Activated CD8-positive, alpha-beta memory T cell treated with anti-CD3 and anti-CD28 coated beads for 48 hours (primary cell): ENCODE results near the gene KRT12.
A peak's percentile ranks its signal among the peaks of the same experiment; 100 is the strongest.

ENCODE experiments used
- DNase-seq, 3 experiments: peaks; one replicate each; pipeline ENCODE4 v3.0.0-alpha.2; 2020; ENCODE audit warnings: low read depth in 2 of 3, low spot score in 2 of 3

The KRT12 gene

DNA sequence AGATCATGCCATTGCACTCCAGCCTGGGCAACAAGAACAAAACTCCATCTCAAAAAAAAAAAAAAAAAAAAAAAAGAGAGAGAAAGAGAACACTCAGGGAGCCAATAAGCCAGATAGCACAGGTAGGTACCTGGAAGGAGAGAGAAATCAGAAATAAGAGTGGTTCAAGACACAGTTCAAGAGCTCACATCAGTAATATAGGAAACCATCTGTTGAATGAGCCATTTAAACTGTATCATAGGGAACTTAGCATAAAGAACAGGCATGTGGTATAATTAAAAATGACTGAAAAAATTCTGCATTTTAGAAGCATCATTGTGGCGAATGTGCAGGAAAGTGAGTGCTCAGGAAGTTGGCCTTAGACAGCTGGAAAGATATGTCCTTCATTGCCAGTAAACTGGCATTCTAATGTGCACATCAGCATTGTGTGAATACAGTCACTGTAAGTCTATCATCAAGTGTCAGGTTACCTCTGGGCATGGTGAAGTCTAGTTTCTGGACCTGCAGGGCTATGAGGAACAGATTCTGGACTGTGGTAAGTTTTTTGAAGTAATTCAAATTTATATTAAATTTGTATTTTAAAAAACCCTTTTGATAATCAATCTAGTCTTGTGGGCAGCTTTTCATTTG is 20.4 kb downstream of the KRT12 start:
- DNase-seq: no peak

DNA sequence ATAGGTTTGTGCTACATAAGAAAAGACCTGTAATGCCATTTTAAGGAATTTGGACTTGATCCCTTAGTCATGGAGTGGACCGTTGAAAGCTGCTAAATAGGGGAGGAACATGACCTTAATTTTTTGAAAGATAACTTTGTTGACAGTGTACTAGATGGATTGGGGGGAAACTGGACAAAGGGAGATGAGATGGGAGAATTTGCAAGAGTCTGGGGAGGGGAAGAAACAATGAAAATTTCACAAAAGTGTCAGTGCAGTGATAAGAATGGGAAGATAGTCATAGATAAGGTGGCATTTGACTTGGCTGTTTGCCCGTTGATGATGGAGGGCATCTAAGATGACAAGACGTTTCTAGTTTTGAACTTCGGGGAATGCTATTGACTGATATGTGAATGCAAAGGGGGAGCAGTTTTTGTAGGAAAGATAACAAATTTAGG is 22.3 kb downstream of the KRT12 start:
- DNase-seq: no peak

DNA sequence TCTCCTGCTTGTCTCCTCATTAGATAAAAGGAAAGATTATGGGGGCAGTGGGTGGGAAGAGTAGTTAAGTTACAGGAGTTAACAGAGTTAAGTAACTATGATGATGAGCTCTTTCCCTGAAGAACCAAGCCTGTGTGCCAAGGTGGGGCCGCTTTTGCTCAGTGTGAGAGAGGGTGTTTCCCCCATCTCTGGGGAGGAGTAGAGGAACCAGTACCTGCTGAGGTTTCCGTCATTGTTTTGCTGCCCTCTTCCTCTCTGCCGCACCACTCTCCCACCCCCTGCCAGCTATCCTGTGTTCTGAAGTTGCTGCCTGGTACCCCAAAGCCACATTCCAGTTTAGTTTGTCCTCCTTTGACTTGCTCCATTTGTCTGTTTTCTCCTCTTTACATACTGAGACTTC is 23.8 kb downstream of the KRT12 start:
- no peak for DNase-seq

DNA sequence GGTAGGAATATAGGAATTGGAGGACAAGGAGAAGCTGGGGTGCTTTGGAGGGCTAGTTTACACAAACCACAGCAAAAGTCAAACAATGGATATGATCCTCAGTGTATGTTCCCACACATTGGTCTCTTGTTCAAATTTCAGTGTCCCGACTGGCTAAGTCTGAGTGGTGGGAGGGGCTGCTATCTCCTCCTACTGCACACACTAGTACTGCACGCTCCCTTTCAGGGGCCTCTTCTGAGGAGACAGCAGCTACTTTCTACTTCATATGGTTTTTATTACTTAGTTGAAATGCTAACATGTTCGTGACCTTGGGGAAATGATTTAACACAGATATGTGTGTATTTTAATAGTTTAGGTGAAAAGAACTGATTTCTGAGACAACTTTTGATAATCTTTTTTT is 25.8 kb downstream of the KRT12 start:
- DNase-seq: no peak

DNA sequence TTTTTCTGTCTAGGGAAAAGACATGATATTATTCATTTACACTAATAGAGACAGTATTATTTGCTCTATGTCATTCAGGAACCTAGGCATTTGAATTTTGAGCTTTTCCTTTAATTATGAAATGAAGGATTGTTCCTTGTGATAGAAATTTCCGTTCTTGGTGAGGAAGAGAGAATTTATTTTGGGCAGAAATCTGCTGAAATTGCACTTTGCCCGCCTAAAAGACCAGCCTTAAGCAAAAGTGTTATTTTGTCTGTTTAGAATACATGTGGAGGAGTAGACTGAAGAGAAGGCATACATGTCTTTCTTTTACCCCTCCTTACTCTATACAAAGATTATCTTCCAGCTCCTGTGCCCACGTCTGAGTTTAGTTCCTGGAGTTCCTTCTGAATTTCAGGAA is 27.8 kb downstream of the KRT12 start:
- no peak for DNase-seq

DNA sequence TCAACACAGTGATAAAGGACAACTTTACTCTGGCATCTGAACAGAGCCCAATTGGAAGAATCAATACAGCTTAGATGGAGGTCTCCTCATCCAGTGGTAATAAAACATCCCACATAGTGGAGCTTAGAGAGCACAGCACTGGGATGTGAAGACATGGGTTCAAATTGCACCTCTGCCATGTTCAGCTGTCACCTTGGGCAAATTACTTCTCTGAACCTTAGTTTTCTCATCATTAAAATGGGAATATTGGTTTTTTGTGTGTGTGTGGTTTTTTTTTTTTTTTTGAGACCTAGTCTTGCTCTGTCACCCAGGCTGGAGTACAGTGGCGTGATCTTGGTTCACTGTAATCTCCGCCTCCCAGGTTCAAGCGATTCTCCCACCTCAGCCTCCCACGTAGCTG is 31.0 kb downstream of the KRT12 start:
- no peak for DNase-seq

DNA sequence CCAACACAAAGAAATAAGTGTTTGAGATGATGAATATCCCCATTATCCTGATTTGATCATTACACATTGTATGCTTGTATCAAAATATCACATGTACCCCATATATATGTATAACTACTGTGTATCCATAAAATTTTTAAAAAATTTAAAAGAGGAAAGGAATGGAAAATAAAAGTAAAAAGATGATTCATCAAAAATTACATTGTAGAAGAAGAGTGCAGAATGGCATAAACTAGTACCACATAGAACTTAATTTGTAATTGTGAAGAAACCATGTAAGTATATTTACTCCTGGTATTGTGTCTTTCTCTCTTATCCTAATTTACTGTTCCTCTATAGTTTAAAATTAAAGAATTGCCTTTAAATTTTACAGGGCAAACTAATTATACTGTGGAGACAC is 33.1 kb downstream of the KRT12 start:
- no peak for DNase-seq

DNA sequence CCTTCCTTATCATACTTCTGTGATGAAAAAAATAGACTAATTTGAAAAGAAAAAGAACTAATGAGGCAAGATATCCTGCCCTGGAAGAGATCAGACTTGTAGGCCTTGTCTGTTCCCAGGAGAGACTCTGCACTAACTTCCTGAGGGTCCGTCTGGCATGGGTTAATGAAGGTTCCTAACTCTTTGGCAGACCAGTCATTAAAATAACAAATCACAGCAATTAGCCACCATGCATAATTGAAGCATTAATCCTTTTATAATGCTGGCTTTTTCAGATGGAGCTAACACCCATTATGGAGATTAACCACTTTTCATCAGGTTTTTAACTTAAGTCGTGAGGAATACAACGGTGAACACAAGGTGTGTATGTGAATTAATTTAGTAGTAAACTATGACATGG is 34.2 kb downstream of the KRT12 start:
- DNase-seq: no peak

DNA sequence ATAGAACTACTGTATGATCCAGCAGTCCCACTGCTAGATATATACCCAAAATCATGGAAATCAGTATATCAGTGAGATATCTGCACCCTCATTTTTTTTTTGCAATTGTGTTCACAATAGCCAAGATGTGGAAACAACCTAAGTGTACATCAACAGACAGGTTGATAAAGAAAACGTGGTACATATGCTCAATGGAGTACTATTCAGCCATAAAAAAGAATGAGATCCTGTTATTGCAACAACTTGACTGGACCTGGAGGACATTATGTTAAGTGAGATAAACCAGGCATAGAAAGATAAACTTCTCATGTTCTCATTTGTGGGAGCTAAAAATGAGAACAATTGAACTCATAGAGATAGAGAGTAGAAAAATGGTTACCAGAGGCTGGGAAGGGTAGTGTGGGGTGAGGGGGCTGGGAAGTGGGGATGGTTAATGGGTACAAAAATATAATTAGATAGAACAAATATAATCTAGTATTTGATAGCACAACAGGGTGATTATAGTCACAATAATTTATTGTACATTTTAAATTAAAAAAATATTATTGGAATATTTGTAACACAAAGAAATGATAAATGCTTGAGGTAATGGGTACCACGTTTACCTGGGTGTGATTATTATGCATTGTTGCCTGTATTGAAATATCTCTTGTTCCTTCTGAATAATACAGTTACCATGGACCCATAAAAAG is 36.8 kb downstream of the KRT12 start:
- DNase-seq: no peak

DNA sequence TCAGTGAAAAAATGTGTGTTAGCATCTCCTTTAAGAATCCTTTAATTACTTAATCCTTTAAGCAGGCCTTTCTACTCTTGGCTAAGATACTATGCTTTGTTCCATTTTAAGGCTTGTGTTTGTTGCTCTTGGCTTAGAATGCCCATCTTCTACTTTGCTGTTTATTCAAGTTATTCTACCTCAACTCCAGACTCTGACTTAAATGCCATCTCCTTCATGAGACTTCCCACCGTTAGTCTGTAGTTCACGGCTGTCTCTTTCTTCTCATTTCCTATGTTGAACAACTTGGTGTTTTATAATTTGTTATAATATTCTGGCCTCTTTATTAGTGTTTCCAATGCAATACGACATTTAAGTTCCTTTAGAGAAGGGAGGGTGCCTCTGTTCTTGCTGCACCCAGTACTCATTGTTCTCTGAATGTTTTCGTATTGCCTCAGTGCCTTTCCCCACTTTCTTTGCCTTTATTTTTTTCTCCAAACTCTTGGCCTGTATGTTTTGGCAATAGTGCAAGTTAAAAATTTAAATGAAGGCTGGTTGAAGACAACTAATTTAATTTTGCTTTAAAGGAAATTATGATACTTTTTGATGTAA is 38.5 kb downstream of the KRT12 start:
- DNase-seq: no peak

DNA sequence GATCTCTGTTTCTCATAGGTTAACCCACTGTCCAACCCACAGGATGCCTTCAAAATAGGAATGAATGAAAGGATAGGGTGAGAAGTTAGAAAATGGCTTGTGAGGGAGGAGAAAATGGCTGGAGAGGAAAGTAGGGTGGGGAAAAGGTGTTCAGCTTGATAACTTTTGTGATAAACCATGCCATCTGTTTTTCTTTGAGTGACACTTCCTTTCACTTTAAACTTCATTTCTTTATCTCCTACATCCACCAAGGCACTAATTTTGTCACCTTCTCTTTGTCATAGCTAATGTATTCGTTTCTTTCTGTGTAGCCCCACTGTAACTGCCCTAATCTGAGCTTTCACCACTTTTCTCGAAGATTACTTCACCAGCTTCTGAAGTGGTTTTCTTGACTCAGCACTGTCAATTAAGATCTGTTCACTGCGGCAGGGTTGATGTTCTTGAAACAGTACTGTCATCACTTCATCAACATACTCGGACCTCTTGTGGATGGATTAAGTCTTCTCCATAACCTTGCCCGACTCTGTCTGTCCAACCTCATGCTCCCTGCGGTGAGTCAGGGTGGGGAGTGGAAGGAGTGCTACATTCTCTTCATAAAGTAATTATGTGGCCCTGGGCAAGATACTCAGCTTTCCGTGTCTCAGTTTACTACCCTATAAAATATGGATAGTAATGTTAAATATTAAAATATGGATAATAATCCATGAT is 39.1 kb downstream of the KRT12 start:
- no peak for DNase-seq

DNA sequence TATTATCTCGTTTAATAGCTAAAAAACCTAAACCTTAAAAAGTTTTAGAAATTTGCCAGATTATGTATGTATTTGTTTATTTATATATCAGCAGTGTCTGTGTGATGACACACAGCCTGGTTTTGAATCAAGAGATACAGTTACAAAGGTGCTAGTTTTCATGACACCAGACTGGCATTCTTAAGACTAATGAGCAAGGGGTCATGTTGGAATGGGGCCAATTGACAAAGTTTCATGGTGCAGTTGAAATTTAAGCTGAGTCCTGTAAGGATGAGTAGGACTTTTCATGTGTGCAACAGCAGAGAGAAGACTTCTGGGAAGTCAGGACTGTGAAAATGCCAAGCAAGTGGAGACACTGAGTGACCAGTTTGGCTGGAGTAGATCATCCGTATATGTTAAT is 41.4 kb downstream of the KRT12 start:
- DNase-seq: no peak

DNA sequence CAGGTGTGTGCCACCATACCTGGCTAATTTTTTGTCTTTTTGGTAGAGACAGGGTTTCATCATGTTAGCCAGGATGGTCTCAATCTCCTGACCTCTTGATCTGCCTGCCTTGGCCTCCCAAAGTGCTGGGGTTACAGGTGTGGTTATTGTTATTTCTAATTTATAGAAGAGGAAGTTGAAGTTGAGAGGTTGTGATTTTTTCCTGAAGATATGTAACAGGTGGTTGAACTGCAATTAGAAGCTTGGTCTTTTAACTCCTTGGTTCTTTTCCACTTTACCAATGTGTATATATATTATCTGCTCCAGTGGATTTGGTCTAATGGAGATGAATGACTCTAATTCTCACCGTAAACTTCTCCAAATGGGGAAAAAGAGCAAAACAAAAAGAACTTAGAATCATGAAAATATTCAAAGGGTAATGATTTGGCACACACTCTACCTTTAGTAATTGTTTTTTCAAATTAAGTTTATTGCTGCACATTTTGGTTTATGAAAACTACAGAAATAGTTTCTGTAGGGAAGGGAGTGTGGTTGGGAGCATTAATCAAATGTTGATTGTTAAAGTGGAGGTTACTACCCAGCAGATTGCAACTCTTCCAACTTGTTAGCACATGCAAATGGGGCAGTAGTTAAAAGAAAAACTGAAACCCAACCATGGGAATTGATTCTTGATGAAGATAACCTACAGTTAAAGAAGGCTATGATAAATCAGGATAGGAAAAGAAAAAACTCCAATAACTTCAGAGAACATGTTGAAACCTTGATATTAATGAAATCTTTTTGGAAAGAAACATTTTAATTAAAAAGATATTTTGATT is 42.8 kb downstream of the KRT12 start:
- DNase-seq: no peak

DNA sequence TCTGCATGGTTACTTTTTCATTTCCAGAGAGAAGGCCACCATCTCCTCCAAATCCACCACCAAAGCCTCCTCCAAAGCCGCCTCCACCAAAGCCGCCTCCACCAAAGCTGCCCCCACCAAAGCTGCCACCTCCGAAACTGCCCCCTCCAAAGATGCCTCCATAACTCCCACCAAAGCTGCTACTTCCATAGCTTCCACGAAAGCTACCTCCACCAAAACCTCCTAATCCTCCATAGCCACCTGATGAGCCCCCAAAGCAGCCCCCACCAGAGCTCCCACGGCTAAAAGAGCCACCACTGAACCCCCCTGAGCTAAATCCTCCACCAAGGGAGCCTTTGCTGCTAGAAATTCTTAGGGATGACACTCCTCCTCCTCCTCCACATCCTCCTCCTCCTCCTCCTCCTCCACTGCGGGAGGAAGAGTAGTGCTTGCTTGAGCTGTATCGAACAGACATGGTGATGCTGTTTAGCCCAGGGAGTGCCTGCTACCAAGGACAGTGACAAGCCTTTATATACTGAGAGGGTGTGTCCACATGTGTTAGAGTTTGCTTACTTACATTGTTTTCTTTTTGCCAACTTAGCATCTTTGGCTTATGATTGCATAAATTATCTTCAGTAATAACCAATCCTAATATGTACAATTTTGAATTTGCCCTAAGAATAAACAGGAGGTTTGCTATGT is 44.8 kb downstream of the KRT12 start, which contains the start of gene KRT10:
Gene KRT10, minus strand, starts transcription at position 483 of the 681 bp plus-strand sequence. Its CDS starts 29 bp downstream, at position 454.
- no peak for DNase-seq

DNA sequence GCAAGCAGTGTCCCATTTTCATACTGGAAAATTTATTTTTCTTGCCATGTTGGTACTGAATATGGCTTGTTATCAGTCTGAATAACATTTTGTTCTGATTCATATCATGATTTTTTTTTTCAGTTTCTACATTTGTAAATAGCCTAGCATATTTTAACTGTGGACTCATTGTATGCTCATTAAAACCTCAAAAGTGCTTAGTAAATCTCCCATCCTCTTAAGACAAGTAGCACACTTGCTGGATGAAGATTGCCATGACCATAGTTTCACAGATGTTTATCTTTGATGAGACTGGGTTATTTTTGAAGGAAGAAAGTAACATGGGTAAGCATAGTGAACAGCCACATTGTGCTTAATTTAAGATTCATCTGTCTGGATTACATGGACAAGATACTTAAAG is 45.5 kb downstream of the KRT12 start:
- DNase-seq: no peak

DNA sequence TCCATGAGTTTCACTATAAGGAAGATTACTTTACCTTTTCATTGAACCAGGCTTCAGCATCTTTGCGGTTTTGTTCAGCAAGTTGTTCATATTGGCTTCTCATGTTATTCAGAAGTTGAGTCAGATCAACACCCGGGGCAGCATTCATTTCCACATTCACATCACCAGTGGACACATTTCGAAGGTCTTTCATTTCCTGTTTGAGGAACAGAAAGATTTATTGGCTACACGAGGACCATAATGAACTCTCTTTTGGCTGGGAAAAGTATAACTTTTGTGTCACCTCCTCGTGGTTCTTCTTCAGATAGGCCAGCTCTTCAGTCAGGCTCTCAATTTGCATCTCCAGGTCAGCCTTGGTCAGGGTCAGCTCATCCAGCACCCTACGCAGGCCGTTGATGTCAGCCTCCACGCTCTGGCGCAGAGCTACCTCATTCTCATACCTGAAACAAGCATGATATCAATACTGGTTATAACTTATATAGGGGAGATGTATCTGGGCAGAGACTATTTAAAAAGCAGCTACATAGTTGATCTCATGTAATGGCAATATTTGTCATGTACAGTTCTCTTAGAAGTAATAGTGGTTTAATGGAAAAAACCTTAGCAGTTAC is 46.7 kb downstream of the KRT12 start:
- no peak for DNase-seq

DNA sequence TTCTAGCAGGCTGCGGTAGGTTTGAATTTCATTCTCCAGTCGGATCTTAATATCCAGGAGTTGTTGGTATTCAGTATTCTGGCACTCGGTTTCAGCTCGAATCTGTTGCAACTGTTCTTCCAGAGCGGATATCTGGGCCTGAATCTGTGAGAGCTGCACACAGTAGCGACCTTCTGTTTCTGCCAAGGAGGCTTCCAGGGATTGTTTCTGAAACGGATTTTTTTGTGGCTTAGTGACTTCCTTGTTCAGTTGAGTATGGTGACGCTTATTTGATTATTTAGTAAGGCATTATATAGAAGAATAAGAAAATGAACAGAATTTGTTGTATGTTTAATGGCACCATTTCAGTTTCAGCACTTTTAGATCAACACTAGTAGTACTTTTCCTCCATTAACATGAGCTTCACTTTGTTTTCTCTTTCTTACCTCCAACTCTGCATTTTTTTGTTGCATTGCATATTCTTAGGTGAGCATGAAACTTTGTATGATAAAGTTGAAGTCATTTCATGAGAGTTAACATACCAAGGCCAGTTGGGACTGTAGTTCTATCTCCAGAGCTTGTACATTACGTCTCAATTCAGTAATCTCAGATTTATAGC is 47.4 kb downstream of the KRT12 start:
- no peak for DNase-seq

DNA sequence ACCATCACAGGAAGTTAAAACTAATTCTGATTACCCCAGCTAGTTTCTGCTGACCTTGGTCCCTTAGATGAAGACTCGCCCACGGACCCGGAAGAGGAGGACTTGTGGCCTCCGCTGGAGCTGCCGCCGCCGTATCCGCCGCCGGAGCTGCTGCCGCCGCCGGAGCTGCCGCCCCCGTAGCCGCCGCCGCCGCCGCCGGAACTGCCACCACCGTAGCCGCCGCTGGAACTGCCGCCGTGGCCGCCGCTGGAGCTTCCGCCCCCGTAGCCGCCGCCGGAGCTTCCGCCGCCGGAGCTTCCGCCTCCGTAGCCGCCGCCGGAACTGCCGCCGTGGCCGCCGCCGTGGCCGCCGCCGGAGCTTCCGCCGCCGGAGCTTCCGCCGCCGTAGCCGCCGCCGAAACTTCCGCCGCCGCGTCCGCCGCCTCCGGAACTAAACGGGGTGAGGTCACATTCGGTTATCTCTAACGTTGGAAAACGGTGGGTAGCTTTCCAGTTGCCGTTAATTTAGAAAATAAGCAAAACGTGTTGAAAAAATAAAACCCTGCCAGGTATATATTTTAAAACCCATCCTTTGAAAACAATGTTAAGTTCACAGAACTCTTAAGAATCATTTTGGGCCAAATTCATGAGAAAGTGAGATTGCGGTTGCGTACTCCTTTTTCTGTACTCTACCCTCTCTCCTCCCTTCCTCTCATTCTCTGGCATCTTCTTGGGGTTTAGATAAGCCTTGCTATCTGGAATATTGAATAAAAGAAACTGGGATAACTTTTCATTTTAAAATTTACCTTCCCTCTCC is 48.1 kb downstream of the KRT12 start:
- peak; percentile 54 to 77 (median 58) for DNase-seq

DNA sequence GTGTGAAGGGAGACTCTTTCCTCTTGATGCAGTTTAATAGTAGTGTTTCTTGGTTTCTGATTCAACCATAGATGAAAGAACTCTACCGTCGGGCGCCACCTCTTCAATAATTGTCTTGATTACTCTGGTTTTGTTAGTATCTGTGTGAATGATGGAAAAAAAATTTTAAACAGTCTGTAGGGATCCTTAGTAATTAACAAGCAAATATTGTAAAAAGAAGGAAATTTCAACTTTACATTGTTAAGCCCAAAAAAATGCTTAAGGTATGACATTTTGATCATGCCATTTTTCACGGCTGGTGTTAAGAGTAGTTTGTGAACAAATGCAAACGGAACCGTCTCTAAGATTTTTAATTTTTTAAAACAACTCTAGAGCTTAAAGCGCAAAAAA is 48.7 kb downstream of the KRT12 start:
- DNase-seq: no peak
